GM12864 (cell line): Measurements from ENCODE around the gene AFF3.

Source experiments
- DNase-seq: peaks from one replicate; pipeline ENCODE4 v3.0.0-alpha.2; 2011; ENCODE audit warnings: low read depth
- H3K4me3 ChIP-seq: 2 replicates; pipeline ENCODE4 v1.5.1; 2011; ENCODE audit warnings: mild to moderate bottlenecking, low read depth, low read length, control low read depth
- TF ChIP-seq, protein P1 (sequence below): IDR thresholded peaks from 2 replicates; pipeline ENCODE4 v1.5.1; 2011; ENCODE audit warnings: low read depth, mild to moderate bottlenecking, moderate library complexity, low read length, control low read depth, inconsistent platforms; ENCODE audit errors: missing control alignments

Gene AFF3

DNA sequence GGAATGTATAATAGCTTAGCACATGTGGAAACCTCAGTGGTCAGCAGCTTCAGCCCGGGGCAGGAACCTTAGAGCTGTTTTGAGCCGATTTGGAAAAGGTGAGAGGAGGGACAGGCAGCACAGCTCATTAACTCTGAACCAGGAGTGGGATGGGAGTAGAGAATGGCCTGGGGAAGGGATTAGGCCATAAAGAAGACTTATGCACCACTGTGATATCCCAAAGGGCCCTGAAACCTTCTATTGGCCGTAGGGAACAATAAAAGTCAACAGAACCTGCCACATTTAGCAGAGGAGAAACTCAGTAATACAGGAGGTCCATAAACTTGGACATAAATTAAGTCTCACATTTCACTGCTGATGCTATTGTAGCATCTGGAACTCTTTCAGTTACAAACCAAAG lies 528.4 kb downstream of the AFF3 start:
- TF ChIP-seq, protein P1, sequence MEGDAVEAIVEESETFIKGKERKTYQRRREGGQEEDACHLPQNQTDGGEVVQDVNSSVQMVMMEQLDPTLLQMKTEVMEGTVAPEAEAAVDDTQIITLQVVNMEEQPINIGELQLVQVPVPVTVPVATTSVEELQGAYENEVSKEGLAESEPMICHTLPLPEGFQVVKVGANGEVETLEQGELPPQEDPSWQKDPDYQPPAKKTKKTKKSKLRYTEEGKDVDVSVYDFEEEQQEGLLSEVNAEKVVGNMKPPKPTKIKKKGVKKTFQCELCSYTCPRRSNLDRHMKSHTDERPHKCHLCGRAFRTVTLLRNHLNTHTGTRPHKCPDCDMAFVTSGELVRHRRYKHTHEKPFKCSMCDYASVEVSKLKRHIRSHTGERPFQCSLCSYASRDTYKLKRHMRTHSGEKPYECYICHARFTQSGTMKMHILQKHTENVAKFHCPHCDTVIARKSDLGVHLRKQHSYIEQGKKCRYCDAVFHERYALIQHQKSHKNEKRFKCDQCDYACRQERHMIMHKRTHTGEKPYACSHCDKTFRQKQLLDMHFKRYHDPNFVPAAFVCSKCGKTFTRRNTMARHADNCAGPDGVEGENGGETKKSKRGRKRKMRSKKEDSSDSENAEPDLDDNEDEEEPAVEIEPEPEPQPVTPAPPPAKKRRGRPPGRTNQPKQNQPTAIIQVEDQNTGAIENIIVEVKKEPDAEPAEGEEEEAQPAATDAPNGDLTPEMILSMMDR = no peak
- DNase-seq = no peak
- H3K4me3 ChIP-seq = no peak overlapping the region

DNA sequence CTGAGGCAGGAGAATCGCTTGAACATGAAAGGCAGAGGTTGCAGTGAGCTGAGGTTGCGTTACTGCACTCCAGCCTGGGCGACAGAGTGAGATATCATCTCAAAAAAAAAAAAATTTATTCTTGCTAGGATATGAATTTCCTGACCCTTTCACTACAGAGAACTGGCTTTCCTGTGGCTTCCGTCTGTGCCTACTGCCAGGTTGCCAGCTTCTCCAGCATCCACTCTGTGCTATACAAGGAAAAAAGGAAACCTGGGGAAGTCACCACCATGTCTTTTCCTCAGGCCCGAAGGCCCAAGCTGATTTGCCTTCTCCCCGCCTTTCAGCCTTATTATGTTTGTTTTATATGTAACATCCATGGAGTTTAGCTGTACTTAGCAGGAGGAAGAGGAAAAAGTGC lies 530.6 kb downstream of the AFF3 start:
- no peak for DNase-seq
- H3K4me3 ChIP-seq = no peak overlapping the region
- TF ChIP-seq, protein P1 = no peak

DNA sequence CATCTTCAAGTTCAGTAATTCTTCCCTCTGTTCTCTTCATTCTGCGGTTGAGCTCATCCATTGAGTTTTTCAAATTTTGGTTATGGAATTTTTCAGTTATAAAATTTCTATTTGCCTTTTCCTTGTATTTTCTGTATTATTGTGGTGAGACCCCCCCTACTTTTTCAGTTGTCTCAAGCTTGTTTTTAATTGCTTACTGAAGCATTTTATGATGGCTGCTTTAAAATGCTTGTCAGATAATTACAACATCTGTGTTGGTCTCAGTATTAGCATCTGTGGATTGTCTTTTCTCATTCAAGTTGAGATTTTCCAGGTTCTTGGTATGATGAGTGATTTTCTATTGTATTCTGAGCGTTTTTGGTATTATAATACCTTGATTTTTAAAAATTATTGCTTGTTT lies 531.4 kb downstream of the AFF3 start:
- DNase-seq = no peak
- no peak overlapping the region for H3K4me3 ChIP-seq
- TF ChIP-seq, protein P1 = no peak

DNA sequence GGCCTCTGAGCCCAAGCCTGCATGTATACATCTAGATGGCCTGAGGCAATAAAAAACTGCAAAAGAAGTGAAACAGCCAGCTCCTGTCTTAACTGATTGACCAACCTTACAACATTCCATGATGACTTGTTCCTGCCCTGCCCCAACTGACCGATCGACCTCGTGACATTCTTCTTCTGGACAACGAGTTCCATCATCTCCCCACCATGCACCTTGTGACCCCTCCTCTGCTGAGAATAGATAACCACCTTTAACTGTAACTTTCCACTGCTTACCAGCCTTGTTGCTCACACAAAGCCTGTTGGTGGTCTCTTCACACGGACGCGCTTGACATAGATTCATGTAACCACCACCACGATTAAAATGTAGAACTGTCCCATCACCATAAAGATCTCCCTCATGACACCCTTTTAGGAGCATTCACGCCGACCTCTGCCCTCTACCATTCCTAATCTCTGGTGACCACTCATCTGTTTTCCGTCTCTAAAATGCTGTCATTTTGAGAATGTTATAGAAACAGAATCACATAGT lies 532.5 kb downstream of the AFF3 start:
- DNase-seq = no peak
- no peak overlapping the region for H3K4me3 ChIP-seq
- TF ChIP-seq, protein P1 = no peak

DNA sequence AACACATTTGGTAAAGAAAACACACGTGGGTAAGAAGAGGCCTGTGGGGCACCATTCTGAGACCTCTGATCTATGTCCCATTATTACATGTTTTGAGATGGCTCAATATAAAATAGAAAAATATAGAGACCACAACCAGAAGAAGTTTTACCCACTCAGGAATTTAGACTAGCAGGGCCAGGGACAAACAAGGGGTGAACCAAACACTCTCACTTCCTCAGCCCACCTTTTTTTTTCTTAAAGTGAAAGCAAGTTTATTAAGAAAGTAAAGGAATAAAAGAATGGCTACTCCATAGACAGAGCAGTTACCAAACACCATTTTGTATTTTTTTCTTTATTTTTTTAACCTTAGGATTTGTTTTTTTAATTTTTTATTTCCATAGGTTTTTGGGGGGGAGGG lies 533.5 kb downstream of the AFF3 start:
- TF ChIP-seq, protein P1 = no peak
- no peak for DNase-seq
- no peak overlapping the region for H3K4me3 ChIP-seq

DNA sequence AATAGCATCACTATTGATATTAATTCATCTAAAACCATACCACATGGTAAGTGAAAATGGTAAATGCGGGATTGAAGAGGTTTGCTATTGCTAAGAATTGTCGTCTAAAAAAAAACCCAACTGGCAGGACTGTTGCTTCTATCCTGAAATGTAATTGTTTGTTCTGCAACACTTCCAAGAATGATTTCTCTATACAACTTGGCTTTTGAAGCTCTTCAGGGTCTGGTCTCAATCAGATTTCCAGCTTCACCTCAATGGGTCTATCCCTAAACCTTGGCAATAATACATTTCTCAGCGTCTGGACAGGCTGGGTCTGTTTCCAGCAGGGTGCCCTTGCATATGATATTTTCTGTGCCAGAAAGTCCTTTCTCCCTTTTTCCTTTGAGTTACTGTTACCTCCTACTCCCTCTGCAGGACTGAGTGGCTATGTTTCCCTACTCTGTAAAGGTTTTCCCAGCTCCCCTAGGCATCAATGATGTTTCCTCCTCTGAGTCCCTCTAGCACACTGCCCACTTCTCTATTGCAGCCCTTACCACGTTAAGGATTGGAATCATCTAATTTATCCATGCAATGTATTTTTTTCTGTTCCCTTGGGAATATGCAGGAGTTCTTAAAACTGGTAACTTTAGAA lies 534.4 kb downstream of the AFF3 start:
- DNase-seq = no peak
- TF ChIP-seq, protein P1 = no peak
- H3K4me3 ChIP-seq = no peak overlapping the region

DNA sequence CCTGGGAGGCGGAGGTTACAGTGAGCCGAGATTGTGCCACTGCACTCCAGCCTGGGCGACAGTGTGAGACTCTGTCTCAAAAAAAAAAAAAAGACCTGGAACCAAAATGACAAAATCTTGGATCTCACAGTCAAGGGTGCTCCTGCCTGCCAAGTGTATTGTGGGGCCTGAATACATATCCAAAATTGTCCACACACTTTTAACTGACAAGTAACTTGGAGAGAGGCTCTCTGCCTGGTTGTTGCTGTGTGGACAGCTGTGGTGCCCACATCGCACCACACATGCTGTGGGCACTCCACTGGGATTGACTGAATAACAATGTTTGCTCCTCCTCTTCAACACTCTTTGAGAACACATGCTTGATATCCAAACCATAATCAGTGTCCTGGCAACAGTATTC lies 534.9 kb downstream of the AFF3 start:
- no peak for DNase-seq
- no peak overlapping the region for H3K4me3 ChIP-seq
- TF ChIP-seq, protein P1 = no peak
